ENCODE results near the gene NATD1.

DNA sequence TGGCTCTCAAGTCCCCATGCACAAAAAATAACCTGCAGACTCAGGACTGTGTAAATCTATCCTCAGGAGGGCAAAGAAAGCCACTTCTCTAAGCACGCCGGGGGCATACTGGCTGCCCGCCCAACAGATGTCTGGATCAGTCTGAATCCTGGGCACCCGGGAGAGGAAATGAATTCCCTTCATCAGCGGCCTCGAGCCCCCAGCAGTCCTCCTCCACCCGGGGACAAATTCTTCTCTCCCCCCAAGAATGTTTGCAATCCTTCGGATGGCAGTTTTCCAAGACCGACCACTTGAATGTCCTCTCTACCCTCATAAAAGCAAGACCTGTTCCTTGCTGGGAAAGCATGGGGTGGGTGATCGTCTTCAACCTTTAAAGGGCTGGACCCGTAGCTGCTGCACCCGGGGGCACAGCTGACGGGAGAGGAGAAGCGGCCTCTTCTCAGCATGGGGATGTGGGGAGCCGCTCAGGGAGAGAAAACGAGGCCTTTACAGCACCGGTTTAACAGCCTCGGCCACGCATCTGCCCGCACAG, 21.9 kb upstream of the NATD1 start:
- no peak for TF ChIP-seq POLR2A (IDR thresholded peaks at IDR 0.05)
- TF ChIP-seq EP300 (IDR thresholded peaks at IDR 0.05), result no peak
- TF ChIP-seq, protein P1, sequence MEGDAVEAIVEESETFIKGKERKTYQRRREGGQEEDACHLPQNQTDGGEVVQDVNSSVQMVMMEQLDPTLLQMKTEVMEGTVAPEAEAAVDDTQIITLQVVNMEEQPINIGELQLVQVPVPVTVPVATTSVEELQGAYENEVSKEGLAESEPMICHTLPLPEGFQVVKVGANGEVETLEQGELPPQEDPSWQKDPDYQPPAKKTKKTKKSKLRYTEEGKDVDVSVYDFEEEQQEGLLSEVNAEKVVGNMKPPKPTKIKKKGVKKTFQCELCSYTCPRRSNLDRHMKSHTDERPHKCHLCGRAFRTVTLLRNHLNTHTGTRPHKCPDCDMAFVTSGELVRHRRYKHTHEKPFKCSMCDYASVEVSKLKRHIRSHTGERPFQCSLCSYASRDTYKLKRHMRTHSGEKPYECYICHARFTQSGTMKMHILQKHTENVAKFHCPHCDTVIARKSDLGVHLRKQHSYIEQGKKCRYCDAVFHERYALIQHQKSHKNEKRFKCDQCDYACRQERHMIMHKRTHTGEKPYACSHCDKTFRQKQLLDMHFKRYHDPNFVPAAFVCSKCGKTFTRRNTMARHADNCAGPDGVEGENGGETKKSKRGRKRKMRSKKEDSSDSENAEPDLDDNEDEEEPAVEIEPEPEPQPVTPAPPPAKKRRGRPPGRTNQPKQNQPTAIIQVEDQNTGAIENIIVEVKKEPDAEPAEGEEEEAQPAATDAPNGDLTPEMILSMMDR (IDR thresholded peaks at IDR 0.05), result no peak
